HEK293 (cell line): ENCODE data around the gene ABAT.

ENCODE experiments used
- CTCF ChIA-PET: fragments of 350-600 bp; formaldehyde crosslinking; extraction: SDS; loops from one replicate; lab custom pipeline; 2021; ENCODE audit warnings: antibody characterized with exemption; lab: Yijun Ruan, JAX
- POLR2A ChIA-PET: fragments of 300-600 bp; formaldehyde crosslinking; extraction: SDS; loops from one replicate; lab custom pipeline; 2020; ENCODE audit warnings: antibody characterized with exemption, inconsistent platforms; lab: Yijun Ruan, JAX
- H3K27ac ChIP-seq: fragments of 200-500 bp; sonication (Bioruptor generic); 2 replicates; pipeline ENCODE4 v1.5.1; 2014; ENCODE audit warnings: low read depth, low read length, control low read depth, inconsistent platforms; ENCODE audit errors: extremely low read depth
- H3K36me3 ChIP-seq, 2 experiments: fragments of 200-500 bp in 1 of 2; sonication (Bioruptor generic) in 1 of 2; 1 replicate in 1 of 2; 2 replicates in 1 of 2; pipeline ENCODE4 v1.5.1; 2014 to 2017; ENCODE audit warnings: inconsistent platforms in 2 of 2, low read length in 2 of 2; ENCODE audit not compliant: control insufficient read depth in 2 of 2, insufficient read depth in 1 of 2
- H3K4me1 ChIP-seq: fragments of 200-500 bp; sonication (Bioruptor generic); 2 replicates; pipeline ENCODE4 v1.5.1; 2014; ENCODE audit warnings: mild to moderate bottlenecking, low read length, inconsistent platforms; ENCODE audit not compliant: control insufficient read depth, insufficient read depth
- H3K4me3 ChIP-seq: 2 replicates; pipeline ENCODE4 v1.5.1; 2011; ENCODE audit warnings: low read depth, mild to moderate bottlenecking, control low read depth, low read length, moderate library complexity
- H3K9me3 ChIP-seq: fragments of 200-500 bp; sonication (Bioruptor generic); 2 replicates; pipeline ENCODE4 v1.5.1; 2014; ENCODE audit warnings: low read depth, low read length, inconsistent platforms; ENCODE audit not compliant: control insufficient read depth, insufficient read depth
- BCL11B ChIP-seq: fragments of 450-650 bp; formaldehyde crosslinking; IDR thresholded peaks from 2 replicates; pipeline ENCODE4 v1.5.1; 2016; ENCODE audit warnings: low read depth, missing biosample characterization, missing genetic modification characterization
- BCL6B ChIP-seq: fragments of 450-650 bp; formaldehyde crosslinking; IDR thresholded peaks from 2 replicates; pipeline ENCODE4 v1.5.1; 2017; ENCODE audit warnings: missing biosample characterization, missing genetic modification characterization
- GLIS1 ChIP-seq: fragments of 450-650 bp; formaldehyde crosslinking; IDR thresholded peaks from 2 replicates; pipeline ENCODE4 v1.5.1; 2016; ENCODE audit warnings: missing biosample characterization, missing genetic modification characterization
- HOXD13 ChIP-seq: sonication (generic); formaldehyde crosslinking; IDR thresholded peaks from 2 replicates; pipeline ENCODE4 v1.8.0; 2022; ENCODE audit warnings: missing genetic modification reagents, borderline replicate concordance
- OSR2 ChIP-seq: fragments of 450-650 bp; formaldehyde crosslinking; IDR thresholded peaks from 2 replicates; pipeline ENCODE4 v1.5.1; 2016; ENCODE audit warnings: missing biosample characterization, missing genetic modification characterization
- REST ChIP-seq: fragments of 450-650 bp; formaldehyde crosslinking; IDR thresholded peaks from 2 replicates; pipeline ENCODE4 v1.5.1; 2016; ENCODE audit warnings: missing biosample characterization, missing genetic modification characterization
- WT1 ChIP-seq: fragments of 450-650 bp; formaldehyde crosslinking; IDR thresholded peaks from 2 replicates; pipeline ENCODE4 v1.5.1; 2016; ENCODE audit warnings: missing biosample characterization, missing genetic modification characterization
- ZBTB21 ChIP-seq: fragments of 450-650 bp; formaldehyde crosslinking; IDR thresholded peaks from 2 replicates; pipeline ENCODE4 v1.5.1; 2017; ENCODE audit warnings: missing biosample characterization, missing genetic modification characterization
- ZFP69B ChIP-seq: fragments of 450-650 bp; formaldehyde crosslinking; IDR thresholded peaks from 2 replicates; pipeline ENCODE4 v1.5.1; 2016; ENCODE audit warnings: missing biosample characterization, missing genetic modification characterization
- ZNF121 ChIP-seq: fragments of 450-650 bp; formaldehyde crosslinking; IDR thresholded peaks from 2 replicates; pipeline ENCODE4 v1.5.1; 2016; ENCODE audit warnings: missing biosample characterization, missing genetic modification characterization
- ZNF146 ChIP-seq: fragments of 450-650 bp; formaldehyde crosslinking; IDR thresholded peaks from 2 replicates; pipeline ENCODE4 v1.5.1; 2016; ENCODE audit warnings: missing biosample characterization, missing genetic modification characterization
- ZNF16 ChIP-seq: fragments of 450-650 bp; formaldehyde crosslinking; IDR thresholded peaks from 2 replicates; pipeline ENCODE4 v1.5.1; 2016; ENCODE audit warnings: low read depth, missing biosample characterization, missing genetic modification characterization
- ZNF169 ChIP-seq: fragments of 450-650 bp; formaldehyde crosslinking; IDR thresholded peaks from 2 replicates; pipeline ENCODE4 v1.5.1; 2016; ENCODE audit warnings: missing biosample characterization, missing genetic modification characterization
- ZNF19 ChIP-seq: fragments of 450-650 bp; formaldehyde crosslinking; IDR thresholded peaks from 2 replicates; pipeline ENCODE4; 2016; ENCODE audit warnings: missing biosample characterization, missing genetic modification characterization, low read depth
- ZNF221 ChIP-seq: fragments of 450-650 bp; formaldehyde crosslinking; IDR thresholded peaks from 2 replicates; pipeline ENCODE4 v1.5.1; 2017; ENCODE audit warnings: missing biosample characterization, missing genetic modification characterization, borderline replicate concordance
- ZNF560 ChIP-seq: fragments of 450-650 bp; formaldehyde crosslinking; IDR thresholded peaks from 2 replicates; pipeline ENCODE4 v1.5.1; 2017; ENCODE audit warnings: missing biosample characterization, missing genetic modification characterization, borderline replicate concordance
- ZNF654 ChIP-seq: fragments of 450-650 bp; formaldehyde crosslinking; IDR thresholded peaks from 2 replicates; pipeline ENCODE4 v1.5.1; 2016; ENCODE audit warnings: low read depth, missing biosample characterization, missing genetic modification characterization
- ZNF777 ChIP-seq: fragments of 450-650 bp; formaldehyde crosslinking; IDR thresholded peaks from 2 replicates; pipeline ENCODE4 v1.5.1; 2017; ENCODE audit warnings: missing biosample characterization, missing genetic modification characterization, borderline replicate concordance
- ZSCAN23 ChIP-seq: fragments of 450-650 bp; formaldehyde crosslinking; IDR thresholded peaks from 2 replicates; pipeline ENCODE4 v1.5.1; 2016; ENCODE audit warnings: missing biosample characterization, missing genetic modification characterization
- TF ChIP-seq, protein P1 (sequence below): fragments of 450-650 bp; formaldehyde crosslinking; optimal IDR thresholded peaks from 2 replicates; pipeline ENCODE3; 2016; ENCODE audit warnings: missing biosample characterization, mild to moderate bottlenecking, missing genetic modification characterization
- TF ChIP-seq, protein P2 (sequence below): fragments of 450-650 bp; formaldehyde crosslinking; IDR thresholded peaks from 2 replicates; pipeline ENCODE4 v1.5.1; 2016; ENCODE audit warnings: missing biosample characterization, missing genetic modification characterization
- TF ChIP-seq, protein P3 (sequence below): fragments of 450-650 bp; formaldehyde crosslinking; IDR thresholded peaks from 2 replicates; pipeline ENCODE4 v1.5.1; 2017; ENCODE audit warnings: missing biosample characterization, missing genetic modification characterization

Gene ABAT

DNA sequence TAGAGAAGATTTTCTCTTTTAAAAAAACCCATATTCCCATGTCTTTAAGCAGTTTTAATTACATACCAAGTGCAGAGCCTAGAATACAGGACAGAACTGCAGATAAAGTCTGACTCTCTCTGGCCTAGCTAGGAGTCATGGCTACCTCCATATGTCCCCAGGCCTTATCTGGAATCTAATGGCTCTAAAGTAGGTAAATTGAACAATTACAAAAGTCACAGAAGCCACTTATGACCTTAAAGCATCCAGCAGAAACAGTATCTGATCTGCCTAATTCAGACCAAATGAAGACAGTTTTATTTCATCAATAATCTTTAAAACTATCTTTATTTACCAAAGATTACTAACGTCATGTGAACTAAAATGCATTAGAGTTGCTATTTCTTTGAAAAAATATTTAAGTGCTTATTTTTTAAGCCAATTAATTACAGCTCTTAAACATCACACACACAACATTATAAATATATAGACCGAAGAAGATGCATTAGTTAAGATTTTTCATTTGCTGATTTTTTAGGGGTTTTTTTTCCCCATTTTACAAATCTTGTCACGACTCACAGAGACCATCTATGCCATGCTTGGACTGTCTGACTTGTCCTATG, 152.0 kb downstream of the ABAT start (continued):
- no peak for TF ChIP-seq GLIS1 (tag by site-specific recombination)
- TF ChIP-seq, protein P1, sequence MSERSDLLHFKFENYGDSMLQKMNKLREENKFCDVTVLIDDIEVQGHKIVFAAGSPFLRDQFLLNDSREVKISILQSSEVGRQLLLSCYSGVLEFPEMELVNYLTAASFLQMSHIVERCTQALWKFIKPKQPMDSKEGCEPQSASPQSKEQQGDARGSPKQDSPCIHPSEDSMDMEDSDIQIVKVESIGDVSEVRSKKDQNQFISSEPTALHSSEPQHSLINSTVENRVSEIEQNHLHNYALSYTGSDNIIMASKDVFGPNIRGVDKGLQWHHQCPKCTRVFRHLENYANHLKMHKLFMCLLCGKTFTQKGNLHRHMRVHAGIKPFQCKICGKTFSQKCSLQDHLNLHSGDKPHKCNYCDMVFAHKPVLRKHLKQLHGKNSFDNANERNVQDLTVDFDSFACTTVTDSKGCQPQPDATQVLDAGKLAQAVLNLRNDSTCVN (tag by site-specific recombination) = no peak
- no peak for TF ChIP-seq ZSCAN23 (tag by site-specific recombination)
- no peak for TF ChIP-seq WT1 (tag by site-specific recombination)
- TF ChIP-seq ZNF146 (tag by site-specific recombination) = no peak

DNA sequence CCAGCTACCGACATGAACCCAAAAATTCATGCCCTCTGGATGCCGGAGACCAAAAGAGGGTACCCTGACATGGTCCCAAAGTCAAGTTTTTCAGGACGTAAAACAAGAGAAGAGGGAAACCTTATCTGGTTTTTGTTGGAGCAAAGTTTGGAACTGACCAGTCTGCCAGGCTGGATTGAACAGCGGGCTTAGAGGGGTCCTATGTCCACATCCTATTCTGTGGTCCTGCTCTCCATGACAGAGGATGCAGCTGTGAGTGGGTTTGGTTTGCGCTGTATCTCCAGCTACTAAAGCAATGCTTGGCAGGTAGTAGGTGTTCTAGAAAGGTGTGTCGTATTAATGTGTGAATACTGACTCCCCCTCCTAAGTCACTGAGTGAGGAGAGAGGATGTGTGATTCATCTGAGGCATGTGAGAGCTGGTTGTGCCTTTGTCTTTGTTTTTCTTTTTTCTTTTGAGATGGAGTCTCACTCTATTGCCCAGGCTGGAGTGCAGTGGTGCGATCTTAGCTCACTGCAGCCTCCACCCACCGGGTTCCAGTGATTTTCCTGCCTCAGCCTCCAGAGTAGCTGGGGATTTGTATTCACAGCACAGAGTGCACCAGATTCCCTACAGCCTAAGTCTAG, 154.2 kb downstream of the ABAT start:
- ChIA-PET POLR2A (no interaction called here), CTCF (interaction anchor here (0.6 to 0.7 kb wide), 3 partner anchors 33 to 143 kb away, joined by 3 to 7 read pairs (median 3); no protein-coding TSS in a partner anchor)
- no peaks in the 10 kb centered on the region for H3K4me1 ChIP-seq
- H3K9me3 ChIP-seq = no peaks in the 10 kb centered on the region
- no peak for TF ChIP-seq OSR2
- TF ChIP-seq GLIS1 (tag by site-specific recombination) = no peak
- no peak for TF ChIP-seq ZNF169 (tag by site-specific recombination)
- TF ChIP-seq ZNF221 (tag by site-specific recombination) = no peak
- TF ChIP-seq, protein P2, sequence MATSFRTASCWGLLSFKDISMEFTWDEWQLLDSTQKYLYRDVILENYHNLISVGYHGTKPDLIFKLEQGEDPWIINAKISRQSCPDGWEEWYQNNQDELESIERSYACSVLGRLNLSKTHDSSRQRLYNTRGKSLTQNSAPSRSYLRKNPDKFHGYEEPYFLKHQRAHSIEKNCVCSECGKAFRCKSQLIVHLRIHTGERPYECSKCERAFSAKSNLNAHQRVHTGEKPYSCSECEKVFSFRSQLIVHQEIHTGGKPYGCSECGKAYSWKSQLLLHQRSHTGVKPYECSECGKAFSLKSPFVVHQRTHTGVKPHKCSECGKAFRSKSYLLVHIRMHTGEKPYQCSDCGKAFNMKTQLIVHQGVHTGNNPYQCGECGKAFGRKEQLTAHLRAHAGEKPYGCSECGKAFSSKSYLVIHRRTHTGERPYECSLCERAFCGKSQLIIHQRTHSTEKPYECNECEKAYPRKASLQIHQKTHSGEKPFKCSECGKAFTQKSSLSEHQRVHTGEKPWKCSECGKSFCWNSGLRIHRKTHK = no peak
- TF ChIP-seq, protein P3, sequence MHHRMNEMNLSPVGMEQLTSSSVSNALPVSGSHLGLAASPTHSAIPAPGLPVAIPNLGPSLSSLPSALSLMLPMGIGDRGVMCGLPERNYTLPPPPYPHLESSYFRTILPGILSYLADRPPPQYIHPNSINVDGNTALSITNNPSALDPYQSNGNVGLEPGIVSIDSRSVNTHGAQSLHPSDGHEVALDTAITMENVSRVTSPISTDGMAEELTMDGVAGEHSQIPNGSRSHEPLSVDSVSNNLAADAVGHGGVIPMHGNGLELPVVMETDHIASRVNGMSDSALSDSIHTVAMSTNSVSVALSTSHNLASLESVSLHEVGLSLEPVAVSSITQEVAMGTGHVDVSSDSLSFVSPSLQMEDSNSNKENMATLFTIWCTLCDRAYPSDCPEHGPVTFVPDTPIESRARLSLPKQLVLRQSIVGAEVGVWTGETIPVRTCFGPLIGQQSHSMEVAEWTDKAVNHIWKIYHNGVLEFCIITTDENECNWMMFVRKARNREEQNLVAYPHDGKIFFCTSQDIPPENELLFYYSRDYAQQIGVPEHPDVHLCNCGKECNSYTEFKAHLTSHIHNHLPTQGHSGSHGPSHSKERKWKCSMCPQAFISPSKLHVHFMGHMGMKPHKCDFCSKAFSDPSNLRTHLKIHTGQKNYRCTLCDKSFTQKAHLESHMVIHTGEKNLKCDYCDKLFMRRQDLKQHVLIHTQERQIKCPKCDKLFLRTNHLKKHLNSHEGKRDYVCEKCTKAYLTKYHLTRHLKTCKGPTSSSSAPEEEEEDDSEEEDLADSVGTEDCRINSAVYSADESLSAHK (tag by site-specific recombination) = no peak
- no peak for TF ChIP-seq ZBTB21 (tag by site-specific recombination)
- TF ChIP-seq ZFP69B (tag by site-specific recombination) = no peak
- no peak for TF ChIP-seq HOXD13 (CRISPR knock-in tag)
- peaks cover 0 to 46% of the 10 kb centered on the region in 2 experiments; a peak in 2 of 3 replicates for H3K36me3 ChIP-seq
- H3K27ac ChIP-seq = no peak overlapping the region
- H3K4me3 ChIP-seq = no peak overlapping the region

- H3K9me3 ChIP-seq = no peaks in the 10 kb centered on the region
- ChIA-PET POLR2A (no interaction called here), CTCF (no interaction called here)
- H3K4me3 ChIP-seq = no peak overlapping the region
- H3K4me1 ChIP-seq = no peaks in the 10 kb centered on the region
- H3K27ac ChIP-seq = no peak overlapping the region
- peaks cover 0 to 39% of the 10 kb centered on the region in 2 experiments; a peak in 2 of 3 replicates for H3K36me3 ChIP-seq
- TF ChIP-seq BCL6B (tag by site-specific recombination) = no peak
- no peak for TF ChIP-seq ZNF654 (tag by site-specific recombination)
- TF ChIP-seq ZNF777 (tag by site-specific recombination) = no peak
- no peak for TF ChIP-seq BCL11B (tag by site-specific recombination)
- no peak for TF ChIP-seq ZNF121 (tag by site-specific recombination)
- no peak for TF ChIP-seq ZNF16 (tag by site-specific recombination)
- TF ChIP-seq ZNF19 (tag by site-specific recombination) = no peak
- TF ChIP-seq ZNF560 (tag by site-specific recombination) = no peak
- no peak for TF ChIP-seq REST
Observed at GRCh38 chr16:8831450-8831849, 157.0 kb downstream of the ABAT start.
